ENCODE data around the gene MEF2D. TPM values are rescaled to one million over a fixed set of nuclear protein-coding genes. Genes with fewer than 3 reads are reported as not detected.

MEF2D gene
- total RNA-seq, 1 donor from 2014 or later: 3.8 TPM

Other genes with a start within 250 kb of the MEF2D start
- gene SMG5, start 217.9 kb downstream of the MEF2D start, total RNA-seq: 47.6 and 95.3 TPM in 2 replicates
- 0.86 and 1.9 TPM in 2 replicates for gene TMEM79, start 216.4 kb downstream of the MEF2D start, total RNA-seq
- gene GLMP, start 205.1 kb downstream of the MEF2D start, total RNA-seq: 38.7 and 55.6 TPM in 2 replicates
- gene VHLL, start 201.5 kb downstream of the MEF2D start, total RNA-seq: 0.13 TPM in 1 of 2 replicates, not detected in the other
- gene CCT3, start 162.5 kb downstream of the MEF2D start, total RNA-seq: 627 and 951 TPM in 2 replicates
- gene TSACC, start 162.2 kb downstream of the MEF2D start, total RNA-seq: not detected in 2 replicates
- gene RHBG, start 131.6 kb downstream of the MEF2D start, total RNA-seq: not detected in 2 replicates
- gene IQGAP3, start 71.8 kb upstream of the MEF2D start, total RNA-seq: 19.1 and 37.9 TPM in 2 replicates
- not detected in 2 replicates for gene TTC24, start 78.9 kb upstream of the MEF2D start, total RNA-seq
- gene NAXE, start 91.0 kb upstream of the MEF2D start, total RNA-seq: 97.7 and 126 TPM in 2 replicates
- gene GPATCH4, start 100.7 kb upstream of the MEF2D start, total RNA-seq: 27.2 and 45.6 TPM in 2 replicates
- gene HAPLN2, start 118.6 kb upstream of the MEF2D start, total RNA-seq: not detected in 2 replicates
- not detected in 2 replicates for gene BCAN, start 141.3 kb upstream of the MEF2D start, total RNA-seq
- 285 and 293 TPM in 2 replicates for gene NES, start 176.6 kb upstream of the MEF2D start, total RNA-seq
- 0.11 and 0.46 TPM in 2 replicates for gene CRABP2, start 204.8 kb upstream of the MEF2D start, total RNA-seq
- 7.5 and 7.9 TPM in 2 replicates for gene METTL25B, start 227.7 kb upstream of the MEF2D start, total RNA-seq
- 9.6 and 10.1 TPM in 2 replicates for gene ISG20L2, start 228.0 kb upstream of the MEF2D start, total RNA-seq
- gene MRPL24, start 240.3 kb upstream of the MEF2D start, total RNA-seq: 56.2 and 66.9 TPM in 2 replicates